Neural crest cell (in vitro differentiated cells): ENCODE data around the gene PCDH1. TPM values are rescaled to one million over a fixed set of nuclear protein-coding genes. Genes with fewer than 3 reads are reported as not detected.

Source experiments
- DNase-seq: peaks from one replicate; pipeline ENCODE4 v3.0.0; 2021; ENCODE audit warnings: low read depth, mixed read lengths, low spot score
- H3K27ac Mint-ChIP-seq: one replicate; pipeline ENCODE4 v1.8.0; 2021; ENCODE audit warnings: mild to moderate bottlenecking, mixed read lengths; ENCODE audit not compliant: unreplicated experiment
- H3K27me3 Mint-ChIP-seq: 2 replicates; pipeline ENCODE4 v1.8.0; 2021; ENCODE audit warnings: low read depth, mild to moderate bottlenecking, mixed read lengths
- H3K36me3 Mint-ChIP-seq: 2 replicates; pipeline ENCODE4 v1.8.0; 2021; ENCODE audit warnings: low read depth, mild to moderate bottlenecking, mixed read lengths
- H3K4me1 Mint-ChIP-seq: 2 replicates; pipeline ENCODE4 v1.8.0; 2021; ENCODE audit warnings: mixed read lengths
- H3K4me3 Mint-ChIP-seq: one replicate; pipeline ENCODE4 v1.8.0; 2021; ENCODE audit warnings: mild to moderate bottlenecking, mixed read lengths
- H3K9me3 Mint-ChIP-seq: 2 replicates; pipeline ENCODE4 v1.8.0; 2021; ENCODE audit warnings: mixed read lengths
- total RNA-seq: library from RNA; stranded (reverse); gene quantifications from 2 replicates; pipeline ENCODE4 v1.2.1, GENCODE V29; 2021
- TF ChIP-seq, protein P1 (sequence below): fragments of 200-600 bp; sonication (generic); conservative IDR thresholded peaks from 2 replicates; pipeline ENCODE4 v1.5.0; 2021; ENCODE audit warnings: antibody characterized with exemption, mild to moderate bottlenecking

The PCDH1 gene
- total RNA-seq, 1 donor from 2014 or later: 17.3 TPM

DNA sequence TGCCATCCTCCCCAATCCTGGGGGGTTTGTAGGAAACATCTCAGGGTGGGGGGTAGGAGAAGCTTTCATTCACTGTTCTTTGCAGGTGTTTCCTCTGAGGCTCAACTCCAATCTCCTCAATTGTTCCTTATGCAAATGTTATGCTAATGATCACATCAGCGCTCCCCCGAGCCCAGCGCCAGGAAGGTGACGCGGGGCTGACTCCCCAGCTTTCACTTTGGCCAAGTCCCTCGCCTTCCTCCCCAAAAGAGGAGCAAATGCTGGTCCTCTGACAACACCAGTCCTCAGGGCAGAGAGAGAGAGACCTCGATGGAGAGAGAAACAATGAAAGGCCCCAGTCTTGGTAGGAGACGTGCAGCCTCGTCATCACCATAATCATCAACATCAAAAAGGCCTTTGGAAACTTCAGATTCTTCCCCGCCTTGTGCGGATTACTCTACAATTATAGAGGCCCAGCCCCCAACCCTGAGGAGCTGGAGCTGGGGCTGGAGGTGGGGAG is 39.1 kb downstream of the PCDH1 start:
- Mint-ChIP-seq H3K4me3 (peak overlapping the region; percentile 1), H3K4me1 (peaks cover 66% of the 10 kb centered on the region), H3K9me3 (no peaks in the 10 kb centered on the region), H3K27me3 (no peaks in the 10 kb centered on the region), H3K36me3 (no peaks in the 10 kb centered on the region), H3K27ac (no peak overlapping the region)
- TF ChIP-seq, protein P1, sequence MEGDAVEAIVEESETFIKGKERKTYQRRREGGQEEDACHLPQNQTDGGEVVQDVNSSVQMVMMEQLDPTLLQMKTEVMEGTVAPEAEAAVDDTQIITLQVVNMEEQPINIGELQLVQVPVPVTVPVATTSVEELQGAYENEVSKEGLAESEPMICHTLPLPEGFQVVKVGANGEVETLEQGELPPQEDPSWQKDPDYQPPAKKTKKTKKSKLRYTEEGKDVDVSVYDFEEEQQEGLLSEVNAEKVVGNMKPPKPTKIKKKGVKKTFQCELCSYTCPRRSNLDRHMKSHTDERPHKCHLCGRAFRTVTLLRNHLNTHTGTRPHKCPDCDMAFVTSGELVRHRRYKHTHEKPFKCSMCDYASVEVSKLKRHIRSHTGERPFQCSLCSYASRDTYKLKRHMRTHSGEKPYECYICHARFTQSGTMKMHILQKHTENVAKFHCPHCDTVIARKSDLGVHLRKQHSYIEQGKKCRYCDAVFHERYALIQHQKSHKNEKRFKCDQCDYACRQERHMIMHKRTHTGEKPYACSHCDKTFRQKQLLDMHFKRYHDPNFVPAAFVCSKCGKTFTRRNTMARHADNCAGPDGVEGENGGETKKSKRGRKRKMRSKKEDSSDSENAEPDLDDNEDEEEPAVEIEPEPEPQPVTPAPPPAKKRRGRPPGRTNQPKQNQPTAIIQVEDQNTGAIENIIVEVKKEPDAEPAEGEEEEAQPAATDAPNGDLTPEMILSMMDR: no peak
- no peak for DNase-seq

DNA sequence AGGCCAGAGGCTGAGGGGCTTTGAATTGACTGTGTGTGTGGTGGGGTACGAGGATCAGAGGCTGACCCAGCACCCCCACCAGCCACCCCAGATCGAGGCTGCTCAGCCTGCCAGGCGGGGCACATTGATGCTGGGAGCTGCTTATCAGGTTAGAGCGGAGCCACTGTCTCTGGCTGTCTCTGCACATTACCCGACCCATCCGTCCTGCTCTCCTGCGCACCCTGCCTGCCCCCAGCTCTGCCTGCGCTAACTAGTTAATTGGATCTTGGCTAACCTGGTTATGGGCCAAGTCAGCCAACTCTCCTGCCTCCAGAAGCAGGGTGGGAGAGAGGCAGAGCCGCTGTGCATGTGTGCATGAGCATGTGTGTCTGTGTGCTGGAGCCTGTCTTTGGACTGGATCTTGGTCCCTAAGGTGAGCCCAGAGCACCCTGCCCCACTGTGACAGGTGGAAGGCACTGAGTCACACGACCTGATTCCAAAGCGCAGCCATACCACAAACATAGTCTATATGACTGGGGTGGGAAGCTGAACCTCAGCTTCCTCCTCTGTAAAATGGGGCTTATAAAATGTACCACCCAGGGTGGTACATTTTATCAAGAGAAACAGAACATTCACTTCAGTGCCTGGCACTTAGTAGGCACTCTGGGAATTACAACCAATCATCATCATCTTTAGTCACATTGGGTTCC is 39.7 kb downstream of the PCDH1 start:
- no peak overlapping the region for H3K4me3 Mint-ChIP-seq
- H3K9me3 Mint-ChIP-seq: no peaks in the 10 kb centered on the region
- TF ChIP-seq, protein P1: no peak
- H3K27ac Mint-ChIP-seq: no peak overlapping the region
- H3K36me3 Mint-ChIP-seq: no peaks in the 10 kb centered on the region
- no peaks in the 10 kb centered on the region for H3K27me3 Mint-ChIP-seq
- no peak for DNase-seq
- H3K4me1 Mint-ChIP-seq: peaks cover 62% of the 10 kb centered on the region

DNA sequence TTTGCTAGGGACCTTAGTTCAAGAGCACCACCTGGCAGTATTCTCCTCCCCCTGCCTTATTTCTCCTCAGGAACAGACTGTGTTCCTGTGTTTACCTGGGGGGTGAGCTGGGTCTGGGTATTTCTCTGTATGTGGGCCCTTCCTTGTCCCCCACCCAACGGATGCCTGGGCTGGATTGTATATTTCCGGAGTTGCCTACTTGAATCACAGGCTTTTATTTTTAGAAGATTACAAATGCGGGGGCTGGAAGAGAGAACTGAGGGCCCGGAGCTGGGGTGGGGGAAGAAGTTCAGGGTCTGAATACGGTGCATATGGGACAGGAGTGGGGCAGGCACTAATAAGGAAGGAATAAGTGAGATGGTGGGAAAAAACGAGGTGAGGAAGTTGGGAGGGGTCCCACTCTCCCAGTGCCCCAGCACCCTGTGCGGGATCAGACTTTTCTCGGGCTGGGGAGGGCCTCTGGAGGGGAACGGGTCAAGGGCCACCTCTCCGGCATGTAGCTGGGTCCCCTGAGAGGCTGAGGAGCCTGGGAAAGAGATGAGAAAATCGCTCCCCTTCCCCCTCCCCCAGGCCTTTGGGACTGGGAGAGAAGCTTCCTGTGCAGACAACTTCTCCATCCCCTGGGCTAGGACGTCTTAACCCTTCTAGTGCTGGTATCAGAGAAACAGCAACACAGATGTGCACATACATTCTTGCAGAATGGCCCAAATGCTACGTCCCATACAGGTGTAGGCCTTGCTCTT is 42.1 kb downstream of the PCDH1 start:
- Mint-ChIP-seq H3K4me3 (peak overlapping the region; percentile 24), H3K4me1 (peaks cover 55% of the 10 kb centered on the region)

DNA sequence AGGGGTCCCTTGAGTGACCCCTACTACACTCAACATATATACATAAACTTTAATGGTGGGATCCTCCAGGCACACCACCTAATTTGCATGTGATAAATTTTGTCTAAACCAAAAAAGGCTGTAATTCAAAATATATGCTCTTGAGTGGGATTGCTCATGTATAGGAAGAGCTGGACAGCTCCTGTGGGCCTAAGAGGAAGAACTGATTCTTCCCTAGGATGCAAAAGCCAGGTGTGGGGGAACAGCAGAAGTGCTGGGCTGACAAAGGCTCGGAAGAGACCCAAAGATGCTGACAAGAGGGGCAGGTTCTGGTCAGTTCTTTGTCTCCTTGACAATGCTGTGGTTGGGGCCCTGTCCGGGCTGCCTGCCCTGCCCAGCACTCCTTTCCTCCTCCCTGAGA is 43.9 kb downstream of the PCDH1 start:
- Mint-ChIP-seq H3K9me3 (no peaks in the 10 kb centered on the region), H3K4me3 (no peak overlapping the region), H3K27me3 (no peaks in the 10 kb centered on the region), H3K4me1 (peaks cover 42% of the 10 kb centered on the region), H3K27ac (no peak overlapping the region), H3K36me3 (no peaks in the 10 kb centered on the region)
- TF ChIP-seq, protein P1: no peak
- DNase-seq: no peak

More for the DNA sequence above, 42.1 kb downstream of the PCDH1 start:
- no peaks in the 10 kb centered on the region for H3K27me3 Mint-ChIP-seq
- TF ChIP-seq, protein P1: no peak
- H3K27ac Mint-ChIP-seq: peak overlapping the region; percentile 75
- H3K36me3 Mint-ChIP-seq: no peaks in the 10 kb centered on the region
- no peaks in the 10 kb centered on the region for H3K9me3 Mint-ChIP-seq
- DNase-seq: no peak

DNA sequence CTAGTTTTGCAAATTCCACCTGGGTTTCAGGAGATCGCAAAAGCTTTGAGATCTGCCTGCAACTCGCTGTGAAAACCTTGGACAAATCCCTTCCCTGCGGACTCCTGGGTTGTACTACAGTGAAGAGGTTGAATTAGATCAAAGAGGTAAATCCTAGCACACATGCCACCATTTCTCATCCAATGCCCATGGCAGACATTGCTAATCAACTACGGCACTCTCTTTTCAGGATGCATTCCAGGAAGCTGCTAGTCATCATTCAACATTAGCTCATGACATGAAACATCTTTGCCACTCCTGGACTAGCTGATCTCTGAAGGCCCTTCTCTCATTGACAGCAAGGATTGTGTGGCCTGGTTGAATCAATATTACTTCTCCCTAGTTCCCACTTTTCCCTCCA is 46.1 kb downstream of the PCDH1 start:
- Mint-ChIP-seq H3K4me1 (peaks cover 26% of the 10 kb centered on the region), H3K9me3 (no peaks in the 10 kb centered on the region), H3K4me3 (no peak overlapping the region), H3K27ac (no peak overlapping the region), H3K27me3 (no peaks in the 10 kb centered on the region), H3K36me3 (no peaks in the 10 kb centered on the region)
- no peak for DNase-seq
- TF ChIP-seq, protein P1: no peak
